H1 (cell line): ENCODE measurements around the gene PCDH20. TPM values are rescaled to one million over a fixed set of nuclear protein-coding genes. Genes with fewer than 3 reads are reported as not detected.

Experiments used
- CTCF ChIA-PET: fragments of 300-600 bp; sonication (Branson Sonifier 250); formaldehyde crosslinking; loops from one replicate; lab custom pipeline; 2021; ENCODE audit not compliant: partially characterized antibody; lab: Charles Lee
- POLR2A ChIA-PET: fragments of 300-600 bp; sonication (Branson Sonifier 250); formaldehyde crosslinking; loops from one replicate; lab custom pipeline; 2021; ENCODE audit warnings: inconsistent platforms; ENCODE audit not compliant: partially characterized antibody; lab: Charles Lee
- DNase-seq, 2 experiments: peaks; one replicate each; pipeline versions ENCODE4 v3.0.0 to v3.0.0-alpha.2; 2010 to 2022; ENCODE audit warnings: low spot score in 2 of 2, low read depth in 1 of 2, mixed read lengths in 1 of 2
- FAIRE-seq: peaks from 2 replicates; lab custom pipeline; 2011; peaks lifted over from hg19 to GRCh38; lab: Jason Lieb, UNC
- H2AFZ ChIP-seq: 2 replicates; pipeline ENCODE4 v1.8.1; 2012; ENCODE audit warnings: low read length, inconsistent platforms
- H2AK5ac ChIP-seq: 2 replicates; pipeline ENCODE4 v1.6.1; 2013; ENCODE audit warnings: low read depth, low read length
- H2BK120ac ChIP-seq: replicated peaks from 2 replicates; pipeline ENCODE3; 2013; ENCODE audit warnings: low read depth, low read length, inconsistent platforms
- H2BK12ac ChIP-seq: 2 replicates; pipeline ENCODE4 v1.6.1; 2013; ENCODE audit warnings: low read depth, low read length
- H2BK15ac ChIP-seq: 2 replicates; pipeline ENCODE4 v1.6.1; 2013; ENCODE audit warnings: low read length
- H2BK20ac ChIP-seq: 2 replicates; pipeline ENCODE4 v1.6.1; 2013; ENCODE audit warnings: low read length
- H2BK5ac ChIP-seq: 2 replicates; pipeline ENCODE4 v1.6.1; 2013; ENCODE audit warnings: low read depth, low read length
- H3K14ac ChIP-seq: 2 replicates; pipeline ENCODE4 v1.6.1; 2013; ENCODE audit warnings: inconsistent platforms; ENCODE audit not compliant: insufficient read length
- H3K18ac ChIP-seq: 2 replicates; pipeline ENCODE4 v1.6.1; 2013; ENCODE audit warnings: low read length; ENCODE audit errors: extremely low read depth
- H3K23ac ChIP-seq: 2 replicates; pipeline ENCODE4 v1.6.1; 2013; ENCODE audit warnings: inconsistent platforms; ENCODE audit not compliant: insufficient read length
- H3K23me2 ChIP-seq: 2 replicates; pipeline ENCODE4 v1.6.1; 2013; ENCODE audit warnings: low read depth, low read length
- H3K27ac ChIP-seq: 2 replicates; pipeline ENCODE4 v1.6.1; 2011; ENCODE audit warnings: low read depth, low read length, inconsistent platforms
- H3K27me3 ChIP-seq, 4 experiments: replicated peaks in 1 of 4; 1 replicate in 1 of 4; 2 replicates in 3 of 4; pipeline versions ENCODE4 v1.6.1 to v1.8.1; 2011 to 2013; ENCODE audit warnings: low read length in 3 of 4, mild to moderate bottlenecking in 3 of 4, inconsistent platforms in 2 of 4, mixed read lengths in 2 of 4, moderate library complexity in 1 of 4; ENCODE audit not compliant: control insufficient read depth in 3 of 4, insufficient read depth in 3 of 4; ENCODE audit errors: extremely low read depth in 1 of 4
- H3K36me3 ChIP-seq, 4 experiments: 2 replicates each; pipeline versions ENCODE4 v1.6.1 to v1.8.1; 2011 to 2013; ENCODE audit warnings: mild to moderate bottlenecking in 4 of 4, low read length in 3 of 4, moderate library complexity in 2 of 4, control low read depth in 1 of 4, inconsistent platforms in 1 of 4; ENCODE audit not compliant: insufficient read depth in 4 of 4, control insufficient read depth in 2 of 4
- H3K4ac ChIP-seq: replicated peaks from 2 replicates; pipeline ENCODE3; 2013; ENCODE audit warnings: low read length, low read depth, mixed read lengths, inconsistent platforms; ENCODE audit not compliant: insufficient read length
- H3K4me1 ChIP-seq, 4 experiments: replicated peaks in 1 of 4; 1 replicate in 1 of 4; 2 replicates in 3 of 4; pipeline versions ENCODE4 v1.6.1 to v1.8.1; 2011 to 2013; ENCODE audit warnings: low read length in 3 of 4, inconsistent platforms in 2 of 4, mixed read lengths in 1 of 4; ENCODE audit not compliant: insufficient read depth in 4 of 4, control insufficient read depth in 3 of 4
- H3K4me2 ChIP-seq, 2 experiments: 2 replicates each; pipeline versions ENCODE4 v1.6.1 to v1.8.1; 2011 to 2013; ENCODE audit warnings: low read depth in 2 of 2, low read length in 2 of 2, control low read depth in 1 of 2, inconsistent platforms in 1 of 2, mild to moderate bottlenecking in 1 of 2; ENCODE audit not compliant: insufficient read depth in 1 of 2
- H3K4me3 ChIP-seq, 4 experiments: fragments of 200-600, 300-600 bp in 1 of 4; sonication (generic), shearing (Covaris generic), sonication (Bioruptor Twin) in 1 of 4; 2 replicates each; pipeline versions ENCODE4 v1.5.1 to v1.8.1; 2011 to 2016; ENCODE audit warnings: low read length in 4 of 4, low read depth in 3 of 4, control low read depth in 2 of 4, inconsistent platforms in 2 of 4, mild to moderate bottlenecking in 2 of 4, mixed read lengths in 1 of 4, moderate library complexity in 1 of 4; ENCODE audit not compliant: insufficient read depth in 2 of 4; ENCODE audit errors: extremely low read depth in 1 of 4
- H3K56ac ChIP-seq: replicated peaks from 2 replicates; pipeline ENCODE3; 2013; ENCODE audit warnings: low read depth, mild to moderate bottlenecking, mixed read lengths, low read length, inconsistent platforms; ENCODE audit not compliant: insufficient read length
- H3K79me1 ChIP-seq: 2 replicates; pipeline ENCODE4 v1.6.1; 2013; ENCODE audit warnings: low read depth, low read length, control low read depth
- H3K79me2 ChIP-seq, 2 experiments: 2 replicates each; pipeline versions ENCODE4 v1.6.1 to v1.8.1; 2012 to 2013; ENCODE audit warnings: low read length in 2 of 2, mild to moderate bottlenecking in 2 of 2, inconsistent platforms in 1 of 2; ENCODE audit not compliant: insufficient read depth in 2 of 2, control insufficient read depth in 1 of 2
- H3K9ac ChIP-seq, 4 experiments: replicated peaks in 1 of 4; 1 replicate in 1 of 4; 2 replicates in 3 of 4; pipeline versions ENCODE4 v1.6.1 to v1.8.1; 2011 to 2013; ENCODE audit warnings: low read depth in 3 of 4, low read length in 3 of 4, control low read depth in 2 of 4, mild to moderate bottlenecking in 2 of 4, moderate library complexity in 2 of 4, inconsistent platforms in 1 of 4; ENCODE audit errors: extremely low read depth in 1 of 4
- H3K9me3 ChIP-seq, 2 experiments: 2 replicates each; pipeline versions ENCODE4 v1.6.1 to v1.8.1; 2012 to 2013; ENCODE audit warnings: mild to moderate bottlenecking in 2 of 2, moderate library complexity in 2 of 2, control low read depth in 1 of 2, inconsistent platforms in 1 of 2, low read depth in 1 of 2, low read length in 1 of 2, mixed read lengths in 1 of 2; ENCODE audit not compliant: insufficient read depth in 2 of 2
- H4K20me1 ChIP-seq, 2 experiments: replicated peaks in 1 of 2; 2 replicates each; pipeline versions ENCODE3 to v1.8.1; 2011 to 2013; ENCODE audit warnings: inconsistent platforms in 2 of 2, low read length in 2 of 2, mild to moderate bottlenecking in 1 of 2; ENCODE audit not compliant: insufficient read depth in 2 of 2, control insufficient read depth in 1 of 2
- H4K5ac ChIP-seq: 2 replicates; pipeline ENCODE4 v1.6.1; 2013; ENCODE audit warnings: low read length, low read depth, mixed read lengths, inconsistent platforms; ENCODE audit not compliant: insufficient read length
- H4K8ac ChIP-seq: 2 replicates; pipeline ENCODE4 v1.8.0; 2013; ENCODE audit warnings: mild to moderate bottlenecking, moderate library complexity, low read length, inconsistent platforms; ENCODE audit not compliant: insufficient read depth; ENCODE audit errors: extremely low read depth
- H4K91ac ChIP-seq: replicated peaks from 2 replicates; pipeline ENCODE3; 2013; ENCODE audit warnings: low read length, mixed read lengths, inconsistent platforms; ENCODE audit not compliant: insufficient read length
- BACH1 ChIP-seq: IDR thresholded peaks from 2 replicates; pipeline ENCODE4 v1.6.1; 2012; ENCODE audit warnings: low read length, improper control_type of control experiment
- CREB1 ChIP-seq: IDR thresholded peaks from 2 replicates; pipeline ENCODE4 v1.6.1; 2012; ENCODE audit warnings: inconsistent platforms
- EP300 ChIP-seq, 2 experiments: IDR thresholded peaks; 1 replicate in 1 of 2; 2 replicates in 1 of 2; pipeline ENCODE4 v1.6.1; 2011 to 2012; ENCODE audit warnings: low read depth in 2 of 2, low read length in 2 of 2, mild to moderate bottlenecking in 2 of 2, borderline replicate concordance in 1 of 2, inconsistent platforms in 1 of 2, moderate library complexity in 1 of 2
- EZH2 ChIP-seq: fragments of 200-600 bp; sonication (generic); IDR thresholded peaks from 2 replicates; pipeline ENCODE4 v1.7.1; 2012; ENCODE audit warnings: low read depth, mild to moderate bottlenecking, moderate library complexity, low read length, inconsistent platforms; ENCODE audit not compliant: severe bottlenecking
- FOSL1 ChIP-seq: IDR thresholded peaks from 2 replicates; pipeline ENCODE4 v1.6.1; 2011; ENCODE audit warnings: mild to moderate bottlenecking, low read depth, low read length, moderate library complexity; ENCODE audit not compliant: insufficient read depth
- GABPA ChIP-seq: IDR thresholded peaks from 2 replicates; pipeline ENCODE4 v1.6.1; 2011; ENCODE audit warnings: mild to moderate bottlenecking, low read length, moderate library complexity, borderline replicate concordance; ENCODE audit not compliant: insufficient read depth
- KDM1A ChIP-seq: fragments of 200-600, 300-600 bp; sonication (generic); IDR thresholded peaks from 2 replicates; pipeline ENCODE4 v1.7.1; 2016; ENCODE audit warnings: mild to moderate bottlenecking, low read length, borderline replicate concordance
- KDM4A ChIP-seq: IDR thresholded peaks from one replicate; pipeline ENCODE4 v1.7.1; 2012; ENCODE audit warnings: low read depth, mild to moderate bottlenecking, moderate library complexity, low read length, inconsistent platforms; ENCODE audit not compliant: severe bottlenecking
- MAFK ChIP-seq: IDR thresholded peaks from 2 replicates; pipeline ENCODE4 v1.6.1; 2012; ENCODE audit warnings: low read depth, mild to moderate bottlenecking, improper control_type of control experiment, low read length
- RBBP5 ChIP-seq: IDR thresholded peaks from 2 replicates; pipeline ENCODE4 v1.7.1; 2012; ENCODE audit warnings: low read depth, mild to moderate bottlenecking, inconsistent platforms, low read length, moderate library complexity, borderline replicate concordance
- SP1 ChIP-seq: IDR thresholded peaks from 2 replicates; pipeline ENCODE4 v1.6.1; 2011; ENCODE audit warnings: low read depth, low read length
- SP2 ChIP-seq: IDR thresholded peaks from 2 replicates; pipeline ENCODE4 v1.6.1; 2012; ENCODE audit warnings: mild to moderate bottlenecking, low read length, inconsistent platforms
- SRF ChIP-seq: IDR thresholded peaks from 2 replicates; pipeline ENCODE4 v1.6.1; 2011; ENCODE audit warnings: mild to moderate bottlenecking, low read depth, low read length, moderate library complexity
- TCF12 ChIP-seq: IDR thresholded peaks from 2 replicates; pipeline ENCODE4 v1.6.1; 2011; ENCODE audit warnings: low read depth, mild to moderate bottlenecking, low read length
- WGBS, 2 experiments: shearing (Covaris generic) in 1 of 2; methylation state at CpG; one replicate each; pipeline versions ENCODE4 v1.1.6 to v1.1.7; 2013 to 2015; ENCODE audit warnings: low lambda C conversion rate in 2 of 2, mixed read lengths in 2 of 2, inconsistent platforms in 1 of 2, low coverage in 1 of 2, missing lambda C conversion rate in 1 of 2; ENCODE audit not compliant: insufficient replicate concordance in 2 of 2, insufficient coverage in 1 of 2, insufficient read length in 1 of 2; ENCODE audit errors: extremely low coverage in 1 of 2, missing lambda C conversion rate in 1 of 2; 5-methylcytosine and 5-hydroxymethylcytosine counted together
- polyA plus RNA-seq, 7 experiments: library from polyadenylated mRNA; depleted of rRNA in 3 of 7; stranded (reverse) in 5 of 7; unstranded in 2 of 7; fragments of >200 nt in 5 of 7; fragments of 200-250 nt in 2 of 7; gene quantifications; 1 replicate in 5 of 7; 2 replicates in 1 of 7; 4 replicates in 1 of 7; pipeline versions ENCODE4 v1.2.1 to v1.2.3, GENCODE V29; 2011 to 2013; ENCODE audit warnings: missing spikeins in 2 of 7, mixed read lengths in 2 of 7
- total RNA-seq: library from RNA; stranded (reverse); fragmentation: NEBNext Ultra II Directional; extraction: Animal tissue kit (Norgen Biotek cat#: 25700); gene quantifications from 2 replicates; pipeline ENCODE4 v1.2.1, GENCODE V29; 2021
- TF ChIP-seq, protein P1 (sequence below): IDR thresholded peaks from 2 replicates; pipeline ENCODE4 v1.6.1; 2011; ENCODE audit warnings: low read length, improper control_type of control experiment

Gene PCDH20
- total and polyA plus RNA-seq, 2 of the 8 experiments (the other 6 are each of a cell fraction or from before 2014, with no cell fraction given): 0.65 to 2.2 TPM

DNA sequence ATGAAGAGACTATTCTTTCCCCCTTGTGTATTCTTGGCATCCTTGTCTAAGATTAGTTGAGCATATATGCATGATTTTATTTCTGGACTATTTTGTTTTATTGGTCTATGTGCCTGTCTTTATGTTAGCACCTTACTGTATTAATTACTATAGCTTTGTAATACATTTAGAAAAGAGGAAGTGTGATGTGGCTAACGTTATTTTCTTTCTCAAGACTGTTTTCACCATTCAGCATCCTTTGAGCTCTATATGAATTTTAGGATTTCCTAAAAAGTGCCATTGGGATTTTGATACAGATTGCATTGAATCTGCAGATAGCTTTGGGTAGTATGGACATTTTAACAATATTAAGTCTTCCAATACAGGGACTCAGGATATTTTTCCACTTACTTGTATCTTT is 37.5 kb upstream of the PCDH20 start:
- no peak overlapping the region for H2BK120ac ChIP-seq
- DNase-seq (no peak), FAIRE-seq (no peak)
- no peak overlapping the region for H2AK5ac ChIP-seq
- H4K91ac ChIP-seq: no peak overlapping the region
- no peak overlapping the region for H3K4ac ChIP-seq
- H3K4me1 ChIP-seq: no peaks in the 10 kb centered on the region
- no peak overlapping the region for H3K4me3 ChIP-seq
- no peak overlapping the region for H3K14ac ChIP-seq
- H3K4me2 ChIP-seq: no peak overlapping the region
- no peaks in the 10 kb centered on the region for H3K79me2 ChIP-seq
- H3K23ac ChIP-seq: no peak overlapping the region
- no peaks in the 10 kb centered on the region for H3K23me2 ChIP-seq
- H3K27me3 ChIP-seq: no peaks in the 10 kb centered on the region
- H4K8ac ChIP-seq: no peak overlapping the region
- no peak overlapping the region for H3K56ac ChIP-seq
- no peaks in the 10 kb centered on the region for H3K36me3 ChIP-seq
- no peak overlapping the region for H3K18ac ChIP-seq
- H4K5ac ChIP-seq: no peak overlapping the region
- POLR2A ChIA-PET: no interaction called here
- no peaks in the 10 kb centered on the region for H3K79me1 ChIP-seq
- H2BK12ac ChIP-seq: no peak overlapping the region
- H2BK5ac ChIP-seq: no peak overlapping the region
- H3K27ac ChIP-seq: no peak overlapping the region
- no peaks in the 10 kb centered on the region for H3K9me3 ChIP-seq
- no peak overlapping the region for H2AFZ ChIP-seq
- CTCF ChIA-PET: no interaction called here
- no peak overlapping the region for H2BK20ac ChIP-seq
- 94% methylated on average over 1 of the region's 1 CpG; no CpG with 5 or more reads in 1 of the 2 experiments for WGBS, 2 experiments
- no peak overlapping the region for H3K9ac ChIP-seq
- H4K20me1 ChIP-seq: no peaks in the 10 kb centered on the region
- H2BK15ac ChIP-seq: no peak overlapping the region
- TF ChIP-seq RBBP5: no peak
- TF ChIP-seq MAFK: no peak
- no peak for TF ChIP-seq SP2
- TF ChIP-seq SRF: no peak
- TF ChIP-seq GABPA: no peak
- no peak for TF ChIP-seq FOSL1
- TF ChIP-seq, protein P1, sequence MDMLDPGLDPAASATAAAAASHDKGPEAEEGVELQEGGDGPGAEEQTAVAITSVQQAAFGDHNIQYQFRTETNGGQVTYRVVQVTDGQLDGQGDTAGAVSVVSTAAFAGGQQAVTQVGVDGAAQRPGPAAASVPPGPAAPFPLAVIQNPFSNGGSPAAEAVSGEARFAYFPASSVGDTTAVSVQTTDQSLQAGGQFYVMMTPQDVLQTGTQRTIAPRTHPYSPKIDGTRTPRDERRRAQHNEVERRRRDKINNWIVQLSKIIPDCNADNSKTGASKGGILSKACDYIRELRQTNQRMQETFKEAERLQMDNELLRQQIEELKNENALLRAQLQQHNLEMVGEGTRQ: no peak
- no peak for TF ChIP-seq EZH2
- TF ChIP-seq BACH1: no peak
- TF ChIP-seq CREB1: no peak
- TF ChIP-seq SP1: no peak
- TF ChIP-seq TCF12: no peak
- TF ChIP-seq EP300 (IDR thresholded peaks at IDR 0.05; ENCODE audit: borderline replicate concordance in 1 of 2, low read depth in 2 of 2, low read length in 2 of 2): no peak
- no peak for TF ChIP-seq KDM1A
- no peak for TF ChIP-seq KDM4A
